ENCODE data around the gene TBCK. TPM values are rescaled to one million over a fixed set of nuclear protein-coding genes. Genes with fewer than 3 reads are reported as not detected.

The TBCK gene
- total RNA-seq, 1 experiment from 2014 or later, result 9.2 TPM

DNA sequence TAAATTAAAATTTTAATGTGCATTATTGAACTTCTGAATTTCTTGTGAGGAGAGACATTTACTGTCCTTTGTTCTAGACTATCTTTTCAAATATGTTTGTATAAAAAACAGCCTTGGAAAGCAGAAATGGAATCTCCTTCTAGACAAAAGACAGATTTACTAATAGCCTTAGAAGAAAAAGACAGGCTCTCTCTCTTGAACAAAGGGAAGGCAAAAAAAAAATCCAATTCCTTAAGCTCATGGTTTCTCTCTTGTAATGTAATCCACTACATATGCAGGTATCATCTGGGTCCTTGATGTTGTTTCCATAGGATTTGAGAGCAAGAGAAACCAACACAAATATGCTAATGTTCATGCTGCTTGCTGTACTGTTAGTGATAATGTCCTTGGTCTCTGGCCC is 106.0 kb downstream of the TBCK start:
- DNase-seq, result no peak
- no peaks in the 10 kb centered on the region for H3K27me3 ChIP-seq
- H3K4me3 ChIP-seq, result no peak overlapping the region
- no peaks in the 10 kb centered on the region for H3K36me3 ChIP-seq
- no peaks in the 10 kb centered on the region for H3K9me3 ChIP-seq

- Histone ChIP-seq H3K36me3 (no peaks in the 10 kb centered on the region), H3K4me3 (no peak overlapping the region), H3K9me3 (no peaks in the 10 kb centered on the region), H3K27me3 (no peaks in the 10 kb centered on the region)
- DNase-seq, result no peak
Observed at GRCh38 chr4:106208481-106209460, 107.2 kb downstream of the TBCK start.

DNA sequence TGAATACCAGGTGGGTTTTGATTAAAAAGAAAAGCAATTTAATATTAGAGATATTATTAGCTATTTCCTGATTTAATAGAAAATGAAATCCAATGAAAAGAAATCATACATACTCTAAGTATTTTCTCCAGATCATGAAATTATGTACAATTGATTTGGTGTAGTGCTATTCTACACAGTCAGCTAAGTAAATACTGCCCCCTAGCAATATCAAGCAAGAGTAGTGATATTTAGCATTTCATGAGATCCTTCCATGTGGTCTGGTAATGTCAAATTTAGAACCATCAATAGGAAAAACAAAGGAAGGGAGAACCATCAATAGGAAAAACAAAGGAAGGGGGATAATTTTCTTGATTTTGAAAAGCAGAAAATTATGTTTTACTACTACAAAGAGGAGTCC is 114.6 kb downstream of the TBCK start:
- Histone ChIP-seq H3K27me3 (no peaks in the 10 kb centered on the region), H3K9me3 (no peaks in the 10 kb centered on the region), H3K36me3 (no peaks in the 10 kb centered on the region), H3K4me3 (no peak overlapping the region)
- DNase-seq, result no peak

- no peak for DNase-seq
- Histone ChIP-seq H3K4me3 (no peak overlapping the region), H3K36me3 (no peaks in the 10 kb centered on the region), H3K9me3 (no peaks in the 10 kb centered on the region), H3K27me3 (no peaks in the 10 kb centered on the region)
Observed at GRCh38 chr4:106195435-106195950, 120.5 kb downstream of the TBCK start.

- H3K9me3 ChIP-seq, result no peaks in the 10 kb centered on the region
- H3K27me3 ChIP-seq, result no peaks in the 10 kb centered on the region
- H3K4me3 ChIP-seq, result no peak overlapping the region
- no peaks in the 10 kb centered on the region for H3K36me3 ChIP-seq
- DNase-seq, result no peak
Observed at GRCh38 chr4:106194801-106195200, 121.2 kb downstream of the TBCK start.

DNA sequence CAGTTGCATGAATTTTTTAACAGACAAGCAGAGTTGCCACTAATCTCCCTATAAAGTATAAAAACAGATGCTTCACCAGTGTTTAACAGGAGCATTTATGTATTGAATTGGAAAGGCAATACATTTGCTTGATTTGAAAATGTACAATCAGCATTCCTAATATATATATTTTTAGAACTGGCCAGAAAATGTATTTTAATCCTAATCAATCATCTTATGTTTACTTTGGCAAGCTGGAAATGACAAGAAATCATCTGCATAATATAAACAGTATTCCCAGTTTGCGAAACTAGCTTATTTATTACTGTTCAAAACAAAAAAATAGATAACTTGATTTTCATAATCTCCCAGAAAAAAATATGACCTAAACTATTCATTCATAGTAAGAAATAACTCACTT is 123.9 kb downstream of the TBCK start:
- Histone ChIP-seq H3K9me3 (no peaks in the 10 kb centered on the region), H3K36me3 (no peaks in the 10 kb centered on the region), H3K4me3 (no peak overlapping the region), H3K27me3 (no peaks in the 10 kb centered on the region)
- DNase-seq, result no peak

DNA sequence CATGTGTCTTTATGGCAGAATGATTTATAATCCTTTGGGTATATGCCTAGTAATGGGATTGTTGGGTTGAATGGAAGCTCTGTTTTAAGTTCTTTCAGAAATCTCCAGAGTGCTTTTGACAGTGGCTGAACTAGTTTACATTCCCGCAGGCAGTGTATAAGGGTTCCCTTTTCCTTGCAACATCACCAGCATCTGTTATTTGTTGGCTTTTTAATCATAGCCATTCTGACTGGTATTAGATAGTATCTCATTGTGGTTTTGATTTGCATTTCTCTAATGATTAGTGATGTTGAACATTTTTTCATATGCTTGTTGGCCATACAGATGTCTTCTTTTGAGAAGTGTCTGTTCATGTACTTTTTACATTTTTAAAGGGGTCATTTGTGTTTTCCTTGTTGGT is 129.8 kb downstream of the TBCK start:
- DNase-seq, result no peak
- H3K36me3 ChIP-seq, result peaks cover 2% of the 10 kb centered on the region; the same call in 1 of the 2 replicates
- no peaks in the 10 kb centered on the region for H3K27me3 ChIP-seq
- H3K4me3 ChIP-seq, result no peak overlapping the region
- no peaks in the 10 kb centered on the region for H3K9me3 ChIP-seq

DNA sequence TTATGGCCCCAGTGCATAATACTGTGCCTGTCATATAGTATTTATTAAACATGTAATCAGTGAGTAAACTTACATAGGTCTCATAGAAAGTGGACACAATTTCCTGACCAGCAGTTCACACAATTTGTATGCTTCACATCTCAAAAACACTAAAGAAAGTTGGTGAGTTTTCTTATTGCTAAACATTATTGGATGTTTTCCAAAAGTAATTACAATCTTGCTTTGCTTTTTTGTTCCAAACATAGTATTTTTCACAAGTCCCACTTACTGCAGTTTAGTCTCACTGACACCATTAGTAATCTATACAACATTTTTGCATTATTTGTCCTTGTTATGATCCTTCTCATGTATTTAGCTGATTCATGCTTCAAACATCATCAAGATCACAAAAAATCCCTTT is 132.5 kb downstream of the TBCK start:
- H3K36me3 ChIP-seq, result peaks cover 2% of the 10 kb centered on the region; the same call in 1 of the 2 replicates
- H3K4me3 ChIP-seq, result no peak overlapping the region
- no peaks in the 10 kb centered on the region for H3K9me3 ChIP-seq
- no peak for DNase-seq
- no peaks in the 10 kb centered on the region for H3K27me3 ChIP-seq

DNA sequence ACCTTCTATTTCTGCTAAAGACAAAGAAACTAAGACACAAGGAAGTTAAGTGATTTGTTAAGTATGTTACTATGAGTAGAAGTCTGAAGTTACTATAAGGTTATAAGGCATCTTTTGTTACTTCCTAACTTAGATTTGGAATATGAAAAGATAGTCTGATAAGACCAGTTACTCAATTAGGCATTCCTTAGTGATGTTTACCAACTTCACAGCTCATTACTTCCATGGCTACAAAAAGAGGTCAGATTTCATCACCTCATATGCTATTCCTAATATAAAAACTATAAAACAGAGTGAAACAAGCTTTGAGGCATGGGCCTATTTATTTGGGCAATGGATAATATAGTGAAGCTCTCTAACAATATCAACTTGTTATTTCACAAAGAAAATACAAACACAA is 143.1 kb downstream of the TBCK start:
- Histone ChIP-seq H3K4me3 (no peak overlapping the region), H3K36me3 (no peaks in the 10 kb centered on the region), H3K9me3 (no peaks in the 10 kb centered on the region), H3K27me3 (no peaks in the 10 kb centered on the region)
- no peak for DNase-seq

GRCh38 chr4:106165351-106166010 is 150.5 kb downstream of the TBCK start:
- no peak for DNase-seq
- Histone ChIP-seq H3K36me3 (peaks cover 7% of the 10 kb centered on the region; the same call in 1 of the 2 replicates), H3K9me3 (no peaks in the 10 kb centered on the region), H3K27me3 (no peaks in the 10 kb centered on the region), H3K4me3 (no peak overlapping the region)

- Histone ChIP-seq H3K36me3 (peaks cover 7% of the 10 kb centered on the region; the same call in 1 of the 2 replicates), H3K27me3 (no peaks in the 10 kb centered on the region), H3K9me3 (no peaks in the 10 kb centered on the region), H3K4me3 (no peak overlapping the region)
- DNase-seq, result no peak
Observed at GRCh38 chr4:106162278-106162677, 153.7 kb downstream of the TBCK start.

- H3K36me3 ChIP-seq, result peaks cover 7% of the 10 kb centered on the region; the same call in 1 of the 2 replicates
- DNase-seq, result no peak
- H3K4me3 ChIP-seq, result no peak overlapping the region
- no peaks in the 10 kb centered on the region for H3K27me3 ChIP-seq
- no peaks in the 10 kb centered on the region for H3K9me3 ChIP-seq
Observed at GRCh38 chr4:106160560-106160959, 155.4 kb downstream of the TBCK start.

DNA sequence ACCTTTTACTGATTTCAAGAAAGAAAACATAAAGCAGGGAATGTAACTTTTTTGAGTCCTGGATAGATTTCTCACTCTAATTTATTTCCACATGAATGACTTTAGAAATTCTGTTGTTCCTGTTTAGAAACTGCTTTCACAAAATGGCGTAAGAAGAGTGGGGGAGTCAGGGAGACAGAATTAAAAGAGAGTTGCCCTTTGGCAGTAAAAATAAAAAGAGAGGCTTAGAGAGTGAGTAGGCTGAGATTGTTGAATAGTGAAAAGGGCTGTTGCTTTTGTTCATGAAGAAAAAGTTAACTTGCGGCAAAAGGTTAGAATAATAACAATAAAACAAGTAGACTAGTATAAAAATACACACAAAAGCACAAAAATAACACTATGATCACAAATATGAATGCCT is 166.1 kb downstream of the TBCK start:
- Histone ChIP-seq H3K36me3 (no peaks in the 10 kb centered on the region), H3K27me3 (no peaks in the 10 kb centered on the region), H3K4me3 (no peak overlapping the region), H3K9me3 (no peaks in the 10 kb centered on the region)
- no peak for DNase-seq

GRCh38 chr4:106149026-106149425 is 167.0 kb downstream of the TBCK start:
- no peak for DNase-seq
- Histone ChIP-seq H3K27me3 (no peaks in the 10 kb centered on the region), H3K36me3 (no peaks in the 10 kb centered on the region), H3K9me3 (no peaks in the 10 kb centered on the region), H3K4me3 (no peak overlapping the region)

DNA sequence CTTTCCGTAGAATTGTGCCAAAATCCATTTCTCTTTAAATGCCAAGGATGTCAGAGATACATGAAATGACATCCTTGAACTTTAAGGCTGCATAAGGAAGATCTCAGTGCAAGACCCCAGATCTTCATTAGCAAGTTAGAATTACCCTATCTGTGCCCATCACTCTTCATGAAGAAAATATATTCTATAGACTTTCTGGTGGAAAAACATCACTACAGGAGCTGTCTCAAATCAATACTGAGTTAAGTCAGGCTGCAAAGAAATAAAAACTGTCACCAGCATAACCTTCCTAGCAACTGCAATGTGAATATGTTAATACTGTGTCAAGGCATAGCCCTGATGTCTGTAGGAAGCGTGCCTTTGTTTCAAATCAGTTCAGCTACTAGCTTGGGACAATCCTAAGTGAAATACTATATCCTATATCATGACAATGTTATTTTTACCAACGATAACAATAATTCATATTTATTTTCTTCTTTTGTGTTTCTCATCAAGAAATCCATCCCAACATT is 173.3 kb downstream of the TBCK start:
- Histone ChIP-seq H3K9me3 (no peaks in the 10 kb centered on the region), H3K36me3 (no peaks in the 10 kb centered on the region), H3K27me3 (no peaks in the 10 kb centered on the region), H3K4me3 (no peak overlapping the region)
- no peak for DNase-seq

GRCh38 chr4:106140601-106141000 is 175.4 kb downstream of the TBCK start:
- H3K9me3 ChIP-seq, result no peaks in the 10 kb centered on the region
- DNase-seq, result no peak
- no peaks in the 10 kb centered on the region for H3K36me3 ChIP-seq
- H3K4me3 ChIP-seq, result no peak overlapping the region
- no peaks in the 10 kb centered on the region for H3K27me3 ChIP-seq

DNA sequence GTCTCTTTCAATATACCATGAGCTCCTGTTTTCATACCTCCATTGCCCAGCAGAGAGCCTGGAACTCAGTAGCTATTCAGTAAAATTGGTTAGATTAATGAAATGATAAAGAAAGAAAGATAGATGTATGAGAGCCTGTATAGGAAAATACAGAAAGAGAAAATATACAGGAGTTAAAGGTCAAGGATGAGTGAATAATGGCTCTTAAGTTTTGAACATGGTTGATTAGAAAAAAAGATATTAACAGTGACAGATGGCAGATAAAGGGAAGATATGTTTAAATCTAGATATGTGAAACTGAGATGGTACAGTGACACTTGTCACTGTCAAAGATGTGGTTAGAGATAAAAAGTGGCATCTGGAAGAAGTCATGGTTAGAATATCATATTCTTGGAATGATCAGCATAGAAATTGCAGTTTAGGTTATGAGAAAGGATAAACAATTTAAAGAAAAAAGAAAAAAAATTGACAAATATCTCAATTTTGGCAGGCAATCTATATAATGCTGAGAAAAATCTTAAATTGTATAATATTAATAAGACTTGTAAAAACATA is 179.2 kb downstream of the TBCK start:
- Histone ChIP-seq H3K27me3 (no peaks in the 10 kb centered on the region), H3K9me3 (no peaks in the 10 kb centered on the region), H3K36me3 (no peaks in the 10 kb centered on the region), H3K4me3 (no peak overlapping the region)
- DNase-seq, result no peak

Measured in MG63 (cell line).